Measurements from ENCODE around the gene PPP4R2.

DNA sequence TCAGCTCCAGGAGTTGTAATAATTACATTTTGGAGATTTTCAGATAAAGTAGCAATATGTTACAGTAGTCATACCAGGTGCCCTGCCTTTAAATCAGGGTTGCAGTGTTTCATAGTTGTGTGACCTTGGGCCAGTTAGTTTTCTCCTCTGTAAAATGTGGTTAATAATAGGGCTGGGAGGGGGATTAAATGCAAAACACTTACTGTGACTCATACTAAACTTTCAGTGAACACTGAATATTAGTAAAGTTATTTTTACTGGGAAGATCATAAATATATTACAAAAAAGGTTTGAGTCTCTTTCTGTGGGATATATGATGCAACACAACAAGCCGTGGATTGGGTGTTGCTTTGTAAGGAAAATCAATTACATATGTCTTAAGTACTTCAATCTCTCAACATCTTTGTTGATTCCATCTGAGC is 63.7 kb downstream of the PPP4R2 start:
- TF ChIP-seq, protein P1, sequence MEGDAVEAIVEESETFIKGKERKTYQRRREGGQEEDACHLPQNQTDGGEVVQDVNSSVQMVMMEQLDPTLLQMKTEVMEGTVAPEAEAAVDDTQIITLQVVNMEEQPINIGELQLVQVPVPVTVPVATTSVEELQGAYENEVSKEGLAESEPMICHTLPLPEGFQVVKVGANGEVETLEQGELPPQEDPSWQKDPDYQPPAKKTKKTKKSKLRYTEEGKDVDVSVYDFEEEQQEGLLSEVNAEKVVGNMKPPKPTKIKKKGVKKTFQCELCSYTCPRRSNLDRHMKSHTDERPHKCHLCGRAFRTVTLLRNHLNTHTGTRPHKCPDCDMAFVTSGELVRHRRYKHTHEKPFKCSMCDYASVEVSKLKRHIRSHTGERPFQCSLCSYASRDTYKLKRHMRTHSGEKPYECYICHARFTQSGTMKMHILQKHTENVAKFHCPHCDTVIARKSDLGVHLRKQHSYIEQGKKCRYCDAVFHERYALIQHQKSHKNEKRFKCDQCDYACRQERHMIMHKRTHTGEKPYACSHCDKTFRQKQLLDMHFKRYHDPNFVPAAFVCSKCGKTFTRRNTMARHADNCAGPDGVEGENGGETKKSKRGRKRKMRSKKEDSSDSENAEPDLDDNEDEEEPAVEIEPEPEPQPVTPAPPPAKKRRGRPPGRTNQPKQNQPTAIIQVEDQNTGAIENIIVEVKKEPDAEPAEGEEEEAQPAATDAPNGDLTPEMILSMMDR (conservative IDR thresholded peaks at IDR 0.05), result no peak
- TF ChIP-seq ZFX (IDR thresholded peaks at IDR 0.05), result no peak

Data from C4-2B (cell line).